Superior temporal gyrus (tissue), 1 donor: Measurements from ENCODE around the gene KLF6.

Experiments used
- DNase-seq: peaks from one replicate; pipeline ENCODE4 v3.0.0-alpha.2; 2016; ENCODE audit errors: extremely low spot score

KLF6 gene

DNA sequence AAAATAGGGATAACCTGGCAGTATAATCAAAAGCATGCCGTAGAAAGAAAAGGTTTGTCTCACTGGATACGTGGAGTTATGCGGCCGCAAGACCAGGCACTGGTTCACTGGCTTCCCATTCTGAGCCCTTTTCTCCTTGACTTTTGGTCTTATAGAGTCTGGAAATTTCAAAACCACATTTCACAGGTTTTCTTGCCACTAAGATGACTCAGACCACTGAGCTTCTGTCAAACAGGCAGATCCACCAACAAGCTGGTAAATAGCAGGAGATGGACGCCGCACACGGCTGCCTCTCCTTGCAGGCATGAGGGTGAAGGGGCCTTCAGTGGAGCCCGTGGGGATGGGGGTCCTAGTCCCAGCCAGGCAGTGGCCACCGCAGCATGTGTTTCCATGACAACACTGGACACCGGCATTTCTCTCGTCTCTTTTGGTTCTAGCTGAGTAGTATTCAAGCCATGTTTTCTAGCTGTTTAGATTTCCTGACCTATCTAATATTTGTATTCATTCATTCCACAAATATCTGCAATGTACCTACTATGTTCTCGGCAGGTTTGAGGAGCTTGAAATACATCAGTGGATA, 55.5 kb downstream of the KLF6 start:
- no peak for DNase-seq

DNA sequence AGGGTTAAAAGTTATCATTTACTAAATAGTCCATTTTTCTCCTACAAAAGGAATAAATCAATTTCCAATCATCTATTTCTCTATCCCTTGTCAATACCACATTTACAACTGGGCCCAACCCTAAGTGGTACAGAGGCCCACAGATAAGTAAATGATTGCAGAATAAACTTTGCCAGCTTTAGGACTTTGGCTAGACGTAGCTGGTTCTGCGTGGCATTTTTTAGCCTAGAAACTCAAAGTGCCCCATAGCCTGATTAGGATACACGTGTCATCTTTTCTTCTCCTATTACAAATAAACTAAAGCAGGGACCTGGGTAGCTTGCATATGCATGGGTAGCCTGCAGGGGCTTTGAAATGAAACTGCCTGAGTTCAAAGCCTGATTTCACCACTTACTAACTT, 56.4 kb downstream of the KLF6 start:
- DNase-seq: no peak

DNA sequence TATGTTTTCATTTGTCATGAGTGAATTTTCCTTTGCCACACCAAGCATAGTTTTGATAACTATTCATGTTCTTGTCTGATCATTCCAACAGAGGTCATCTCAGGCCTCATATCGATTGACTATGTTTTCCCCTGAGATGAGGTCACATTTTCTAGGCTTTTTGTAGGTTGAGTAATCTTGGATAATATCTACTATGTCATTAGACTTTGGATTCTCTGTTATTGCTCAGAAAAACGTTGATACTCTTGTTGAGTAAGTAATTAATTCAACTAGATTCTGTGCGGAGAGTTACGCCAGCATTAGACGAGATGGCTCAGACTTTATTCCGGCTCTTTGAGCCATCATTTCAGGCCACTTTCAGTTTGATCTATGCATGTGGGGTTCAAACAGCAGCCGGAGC, 57.7 kb downstream of the KLF6 start:
- DNase-seq: no peak
